Upper lobe of left lung (tissue), 6 donors: ENCODE results near the gene EPO. TPM values are rescaled to one million over a fixed set of nuclear protein-coding genes. Genes with fewer than 3 reads are reported as not detected.
A peak's percentile ranks its signal among the peaks of the same experiment; 100 is the strongest.

Experiments
- ATAC-seq, 2 donors: fragments of 200-7000 bp; cut with Tn5 transposase; one replicate each; pipeline ENCODE4 v1.9.1; 2022; ENCODE audit warnings: mild to moderate bottlenecking in 2 of 2, moderate library complexity in 2 of 2; ENCODE audit not compliant: low FRiP score in 2 of 2
- DNase-seq, 2 donors: peaks; one replicate each; pipeline ENCODE4 v3.0.0-alpha.2; 2019 to 2020
- H3K27ac ChIP-seq, 4 donors: fragments of 200-600 bp; sonication (generic); one replicate each; pipeline ENCODE4 v1.5.1; 2016 to 2019
- H3K27me3 ChIP-seq, 4 donors: fragments of 200-600 bp; sonication (generic); one replicate each; pipeline ENCODE4 v1.5.1; 2017 to 2019
- H3K36me3 ChIP-seq, 4 donors: fragments of 200-600 bp; sonication (generic); one replicate each; pipeline ENCODE4 v1.5.1; 2016 to 2019
- H3K4me1 ChIP-seq, 4 donors: fragments of 200-600 bp; sonication (generic); one replicate each; pipeline ENCODE4 v1.5.1; 2018 to 2019
- H3K4me3 ChIP-seq, 4 donors: fragments of 200-600 bp; sonication (generic); one replicate each; pipeline ENCODE4 v1.5.1; 2017 to 2019; ENCODE audit warnings: mild to moderate bottlenecking in 2 of 4, moderate library complexity in 1 of 4
- H3K9me3 ChIP-seq, 4 donors: fragments of 200-600 bp; sonication (generic); one replicate each; pipeline ENCODE4 v1.5.1; 2018 to 2019
- EP300 ChIP-seq, 4 donors: sonication (generic); formaldehyde crosslinking; IDR thresholded peaks; one replicate each; pipeline ENCODE4 v1.5.1; 2017; ENCODE audit warnings: antibody characterized with exemption in 4 of 4, control low read depth in 2 of 4
- POLR2A ChIP-seq, 4 donors: fragments of 450-650 bp; IDR thresholded peaks; one replicate each; pipeline ENCODE4 v1.5.1; 2016 to 2017; ENCODE audit warnings: antibody characterized with exemption in 4 of 4, mild to moderate bottlenecking in 2 of 4
- POLR2AphosphoS5 ChIP-seq, 2 donors: sonication (generic); formaldehyde crosslinking; IDR thresholded peaks; one replicate each; pipeline ENCODE4 v1.5.1; 2017; ENCODE audit warnings: antibody characterized with exemption in 2 of 2
- WGBS, 2 donors: methylation state at CpG; one replicate each; pipeline ENCODE4 v1.1.5; 2017 to 2018; 5-methylcytosine and 5-hydroxymethylcytosine counted together
- total RNA-seq, 6 donors: library from RNA; depleted of rRNA in 4 of 6; stranded (reverse); fragments of >200 nt in 4 of 6; gene quantifications; one replicate each; pipeline versions ENCODE4 v1.1.0 to v1.2.1, GENCODE V29; 2016 to 2021
- TF ChIP-seq, protein P1 (sequence below), 6 experiments: fragments of 450-650 bp in 4 of 6; fragments of 200-600 bp in 2 of 6; sonication (generic) in 2 of 6; IDR thresholded peaks; one replicate each; pipeline ENCODE4 v1.5.1; 2016 to 2019; ENCODE audit warnings: antibody characterized with exemption in 6 of 6
- donor health status: DM: no; HTN: no; CAD: no; lungs with moderate emphysema.
- donor health status: DM: no; HTN: yes; CAD: no; lungs with severe emphysema.

EPO gene
- total RNA-seq, 6 donors from 2014 or later = 0.20 TPM; not detected in 5

DNA sequence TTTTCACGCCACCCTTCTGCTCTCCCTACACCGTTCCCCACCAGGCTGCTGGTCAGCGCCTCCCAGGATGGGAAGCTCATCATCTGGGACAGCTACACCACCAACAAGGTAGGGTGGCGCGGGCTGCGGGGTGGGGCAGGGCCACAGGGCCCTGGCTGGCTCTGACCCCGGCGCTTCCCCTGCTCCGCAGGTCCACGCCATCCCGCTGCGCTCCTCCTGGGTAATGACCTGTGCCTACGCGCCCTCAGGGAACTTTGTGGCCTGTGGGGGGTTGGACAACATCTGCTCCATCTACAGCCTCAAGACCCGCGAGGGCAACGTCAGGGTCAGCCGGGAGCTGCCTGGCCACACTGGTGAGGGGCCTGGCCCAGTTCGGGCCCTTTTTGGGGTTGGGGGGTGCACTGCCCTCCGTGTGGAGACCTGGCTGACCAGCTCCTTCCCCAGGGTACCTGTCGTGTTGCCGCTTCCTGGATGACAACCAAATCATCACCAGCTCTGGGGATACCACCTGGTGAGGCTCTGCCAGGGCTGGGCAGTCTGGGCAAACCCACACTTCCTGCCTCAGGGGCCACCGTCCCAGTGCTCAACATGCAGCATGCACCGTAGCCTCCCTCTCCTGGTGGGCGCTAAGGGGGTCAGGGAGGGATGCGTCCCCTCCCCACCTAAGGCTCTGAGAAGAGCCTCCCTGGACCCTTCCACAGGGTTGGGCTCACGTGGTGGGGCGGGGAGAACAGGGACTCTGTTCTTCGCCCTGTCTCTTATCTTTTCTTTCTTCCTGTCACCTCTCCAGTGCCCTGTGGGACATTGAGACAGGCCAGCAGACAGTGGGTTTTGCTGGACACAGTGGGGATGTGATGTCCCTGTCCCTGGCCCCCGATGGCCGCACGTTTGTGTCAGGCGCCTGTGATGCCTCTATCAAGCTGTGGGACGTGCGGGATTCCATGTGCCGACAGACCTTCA is 42.7 kb upstream of the EPO start:
- Histone ChIP-seq H3K36me3 (peaks cover 27 to 64% (median 55%) of the 10 kb centered on the region in 4 donors), H3K27me3 (no peaks in the 10 kb centered on the region), H3K4me3 (no peak overlapping the region), H3K27ac (peak overlapping the region; percentile 16 to 100 (median 38)), H3K4me1 (peaks cover 15 to 42% (median 27%) of the 10 kb centered on the region in 4 donors), H3K9me3 (no peaks in the 10 kb centered on the region)
- ATAC-seq (no peak), DNase-seq (peak in 1 of 2 donors; percentile 80)
- WGBS, 2 donors = 90 to 91% methylated on average over 20 to 30 of the region's 36 CpGs
- no peak for TF ChIP-seq POLR2AphosphoS5 (IDR thresholded peaks at IDR 0.05)
- no peak for TF ChIP-seq POLR2A (IDR thresholded peaks at IDR 0.05)
- TF ChIP-seq, protein P1, sequence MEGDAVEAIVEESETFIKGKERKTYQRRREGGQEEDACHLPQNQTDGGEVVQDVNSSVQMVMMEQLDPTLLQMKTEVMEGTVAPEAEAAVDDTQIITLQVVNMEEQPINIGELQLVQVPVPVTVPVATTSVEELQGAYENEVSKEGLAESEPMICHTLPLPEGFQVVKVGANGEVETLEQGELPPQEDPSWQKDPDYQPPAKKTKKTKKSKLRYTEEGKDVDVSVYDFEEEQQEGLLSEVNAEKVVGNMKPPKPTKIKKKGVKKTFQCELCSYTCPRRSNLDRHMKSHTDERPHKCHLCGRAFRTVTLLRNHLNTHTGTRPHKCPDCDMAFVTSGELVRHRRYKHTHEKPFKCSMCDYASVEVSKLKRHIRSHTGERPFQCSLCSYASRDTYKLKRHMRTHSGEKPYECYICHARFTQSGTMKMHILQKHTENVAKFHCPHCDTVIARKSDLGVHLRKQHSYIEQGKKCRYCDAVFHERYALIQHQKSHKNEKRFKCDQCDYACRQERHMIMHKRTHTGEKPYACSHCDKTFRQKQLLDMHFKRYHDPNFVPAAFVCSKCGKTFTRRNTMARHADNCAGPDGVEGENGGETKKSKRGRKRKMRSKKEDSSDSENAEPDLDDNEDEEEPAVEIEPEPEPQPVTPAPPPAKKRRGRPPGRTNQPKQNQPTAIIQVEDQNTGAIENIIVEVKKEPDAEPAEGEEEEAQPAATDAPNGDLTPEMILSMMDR (IDR thresholded peaks at IDR 0.05) = no peak
- TF ChIP-seq EP300 (IDR thresholded peaks at IDR 0.05) = no peak

DNA sequence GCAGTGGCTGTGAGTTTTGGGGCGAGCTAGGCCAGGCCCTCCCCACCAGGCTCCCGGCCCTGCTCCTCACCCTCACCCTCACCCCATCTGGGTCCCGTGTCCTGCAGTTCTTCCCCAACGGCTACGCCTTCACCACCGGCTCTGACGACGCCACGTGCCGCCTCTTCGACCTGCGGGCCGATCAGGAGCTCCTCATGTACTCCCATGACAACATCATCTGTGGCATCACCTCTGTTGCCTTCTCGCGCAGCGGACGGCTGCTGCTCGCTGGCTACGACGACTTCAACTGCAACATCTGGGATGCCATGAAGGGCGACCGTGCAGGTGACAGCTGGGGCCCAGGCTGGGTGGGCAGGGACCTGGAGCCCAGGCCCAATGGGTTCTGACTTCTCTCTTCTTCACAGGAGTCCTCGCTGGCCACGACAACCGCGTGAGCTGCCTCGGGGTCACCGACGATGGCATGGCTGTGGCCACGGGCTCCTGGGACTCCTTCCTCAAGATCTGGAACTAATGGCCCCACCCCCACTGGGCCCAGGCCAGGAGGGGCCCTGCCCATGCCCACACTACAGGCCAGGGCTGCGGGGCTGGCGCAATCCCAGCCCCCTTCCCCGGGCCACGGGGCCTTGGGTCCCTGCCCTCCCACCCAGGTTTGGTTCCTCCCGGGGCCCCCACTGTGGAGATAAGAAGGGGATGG is 41.8 kb upstream of the EPO start:
- ATAC-seq (no peak), DNase-seq (peak in 1 of 2 donors; percentile 81)
- no peaks in the 10 kb centered on the region for H3K9me3 ChIP-seq
- H3K4me3 ChIP-seq = no peak overlapping the region
- 88% methylated on average over 13 to 32 of the region's 35 CpGs for WGBS, 2 donors
- peaks cover 12 to 37% (median 22%) of the 10 kb centered on the region in 4 donors for H3K4me1 ChIP-seq
- H3K27me3 ChIP-seq = no peaks in the 10 kb centered on the region
- H3K36me3 ChIP-seq = peaks cover 34 to 73% (median 64%) of the 10 kb centered on the region in 4 donors
- no peak for TF ChIP-seq POLR2AphosphoS5 (IDR thresholded peaks at IDR 0.05)
- TF ChIP-seq, protein P1 (IDR thresholded peaks at IDR 0.05) = no peak
- no peak for TF ChIP-seq EP300 (IDR thresholded peaks at IDR 0.05)
- TF ChIP-seq POLR2A (IDR thresholded peaks at IDR 0.05) = no peak
- H3K27ac ChIP-seq = peak overlapping the region in 2 of 4 donors; percentile 31 to 45

DNA sequence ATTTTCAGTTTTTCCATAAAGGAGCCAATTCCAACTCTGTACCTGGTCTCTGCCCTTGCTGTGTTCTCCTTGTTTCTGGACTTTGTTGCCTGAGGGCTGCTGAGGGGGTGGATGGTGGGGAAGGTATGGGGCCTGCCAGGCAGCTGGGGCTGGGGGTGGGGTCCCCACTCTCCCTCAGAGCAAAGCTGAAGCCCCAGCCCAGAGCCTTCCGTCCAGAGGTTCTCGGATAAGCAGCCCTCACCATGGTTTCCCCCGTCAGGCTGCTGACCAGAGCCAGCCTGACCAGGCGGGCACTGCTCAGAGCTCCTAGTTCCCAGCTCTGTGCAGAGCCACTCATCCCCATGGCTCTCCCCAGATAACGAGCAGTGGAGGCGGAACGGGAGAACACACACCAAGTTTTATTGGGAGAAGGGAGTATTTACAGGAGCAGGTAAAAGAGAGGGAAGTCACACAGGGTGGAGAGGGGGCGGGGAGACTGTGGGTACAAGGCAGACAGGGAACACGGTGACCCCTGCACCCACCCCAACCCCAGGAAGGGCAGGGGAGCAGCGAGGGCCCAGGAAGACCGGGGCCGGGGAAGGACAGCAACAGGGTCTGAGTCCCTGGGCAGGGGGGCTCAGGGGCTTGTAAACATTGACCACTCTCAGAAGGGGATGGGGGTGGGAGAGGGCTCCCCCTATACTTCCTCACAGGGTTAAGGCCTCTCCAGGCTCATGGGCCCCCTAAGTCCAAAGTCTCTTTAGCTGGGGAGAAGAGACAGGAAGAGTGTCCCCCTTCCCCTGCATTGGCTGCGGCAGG is 40.9 kb upstream of the EPO start:
- Histone ChIP-seq H3K9me3 (no peaks in the 10 kb centered on the region), H3K27me3 (no peaks in the 10 kb centered on the region), H3K36me3 (peaks cover 43 to 81% (median 72%) of the 10 kb centered on the region in 4 donors), H3K4me3 (no peak overlapping the region), H3K4me1 (peaks cover 12 to 37% (median 22%) of the 10 kb centered on the region in 4 donors), H3K27ac (peak overlapping the region in 3 of 4 donors; percentile 12 to 35 (median 31))
- WGBS, 2 donors = 81 to 85% methylated on average over 9 to 13 of the region's 13 CpGs
- no peak for ATAC-seq
- TF ChIP-seq POLR2A (IDR thresholded peaks at IDR 0.05) (no peak), EP300 (IDR thresholded peaks at IDR 0.05) (no peak), POLR2AphosphoS5 (IDR thresholded peaks at IDR 0.05) (no peak)
- TF ChIP-seq, protein P1 (IDR thresholded peaks at IDR 0.05) = no peak
- DNase-seq = peak in 1 of 2 donors; percentile 25

DNA sequence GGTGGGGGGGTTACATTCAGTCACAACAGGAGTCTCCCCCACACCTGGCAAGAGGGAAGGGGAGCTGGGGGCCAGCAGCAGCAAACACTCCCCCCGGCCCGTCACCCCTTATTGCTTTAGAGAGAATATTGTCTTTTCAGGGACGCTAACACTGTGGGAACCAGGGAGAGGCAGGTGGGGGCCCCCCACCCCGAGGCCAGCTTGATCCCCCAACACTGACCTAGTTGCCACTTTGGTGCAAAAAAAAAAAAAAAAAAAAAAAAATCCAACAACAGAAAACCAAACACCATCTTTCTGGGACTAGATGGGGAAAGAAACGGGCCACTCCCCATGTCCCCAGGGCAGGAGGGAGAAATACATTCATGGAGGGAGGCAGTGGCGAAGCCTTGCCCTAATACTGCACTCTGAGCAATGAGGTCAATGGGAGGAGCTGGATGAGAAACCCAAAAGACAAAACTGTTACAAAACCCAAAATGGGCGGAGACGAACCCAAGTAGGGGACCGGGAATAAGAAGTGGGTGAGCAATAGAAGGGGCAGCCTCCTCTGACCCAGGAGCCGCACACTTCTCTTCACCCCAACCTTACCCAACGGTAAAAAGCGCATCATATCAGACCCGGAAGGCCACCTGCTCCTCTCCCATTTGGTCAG is 40.2 kb upstream of the EPO start:
- ATAC-seq = peak in 1 of 2 donors; percentile 68
- Histone ChIP-seq H3K27ac (peak overlapping the region; percentile 26 to 67 (median 40)), H3K9me3 (no peaks in the 10 kb centered on the region), H3K36me3 (peaks cover 47 to 89% (median 80%) of the 10 kb centered on the region in 4 donors), H3K4me3 (no peak overlapping the region), H3K4me1 (peaks cover 12 to 37% (median 22%) of the 10 kb centered on the region in 4 donors), H3K27me3 (no peaks in the 10 kb centered on the region)
- peak in 1 of 2 donors; percentile 36 for DNase-seq
- TF ChIP-seq EP300 (IDR thresholded peaks at IDR 0.05) (no peak), POLR2A (IDR thresholded peaks at IDR 0.05) (no peak), POLR2AphosphoS5 (IDR thresholded peaks at IDR 0.05) (no peak)
- TF ChIP-seq, protein P1 (IDR thresholded peaks at IDR 0.05) = no peak
- 73 to 78% methylated on average over 13 of the region's 13 CpGs for WGBS, 2 donors
